ENCODE measurements around the gene SPATA25.
A peak's percentile ranks its signal among the peaks of the same experiment; 100 is the strongest.

The SPATA25 gene

DNA sequence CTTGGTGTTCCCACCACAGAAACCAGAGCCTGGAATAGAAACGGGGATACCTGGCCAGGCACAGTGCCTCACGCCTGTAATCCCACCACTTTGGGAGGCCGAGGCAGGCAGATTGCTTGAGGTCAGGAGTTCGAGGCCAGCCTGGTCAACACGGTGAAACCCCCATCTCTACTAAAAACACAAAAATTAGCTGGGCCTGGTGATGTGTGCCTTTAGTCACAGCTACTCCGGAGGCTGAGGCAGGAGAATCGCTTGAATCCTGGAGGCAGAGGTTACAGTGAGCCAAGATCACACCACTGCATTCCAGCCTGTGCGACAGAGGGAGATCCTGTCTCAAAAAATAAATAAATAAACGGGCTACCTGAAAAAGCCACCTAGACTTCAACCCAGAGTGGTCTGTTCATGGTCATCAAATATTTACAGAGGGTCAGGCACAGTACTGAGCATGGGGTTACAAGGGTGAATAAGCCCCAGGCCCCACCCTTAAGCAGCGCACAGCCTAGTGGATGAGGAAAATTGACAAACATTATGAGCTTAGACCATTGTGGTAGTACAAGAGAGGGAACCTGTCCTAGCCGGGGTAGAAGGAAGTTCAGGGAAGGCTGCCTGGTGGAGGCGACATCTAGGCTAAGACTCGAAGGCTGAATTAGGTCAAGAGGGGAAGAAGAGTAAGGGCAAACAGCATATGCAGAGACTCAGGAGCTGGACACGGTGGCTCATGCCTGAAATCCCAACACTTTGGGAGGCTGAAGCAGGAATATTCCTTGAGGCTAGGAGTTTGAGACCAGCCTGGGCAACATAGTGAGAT, 39.9 kb upstream of the SPATA25 start:
- Histone ChIP-seq H3K4me3 (ENCODE audit: low read length in 2 of 2) (no peak overlapping the region), H3K4me2 (ENCODE audit: insufficient read depth, low read length, poor library complexity, severe bottlenecking) (no peak overlapping the region), H3K27ac (replicated peaks; ENCODE audit: low read length) (no peak overlapping the region), H2BK15ac (ENCODE audit: low read length) (no peak overlapping the region), H2BK120ac (ENCODE audit: low read depth, low read length) (no peak overlapping the region), H2BK12ac (ENCODE audit: low read length) (no peak overlapping the region), H3K14ac (ENCODE audit: low read length) (no peak overlapping the region), H4K91ac (ENCODE audit: low read depth, low read length, poor library complexity) (no peak overlapping the region), H3K79me1 (ENCODE audit: low read depth, low read length) (no peaks in the 10 kb centered on the region), H3K23ac (ENCODE audit: low read depth, low read length, poor library complexity) (no peak overlapping the region), H3K36me3 (replicated peaks in 1 of 2; ENCODE audit: control insufficient read depth in 2 of 2, insufficient read depth in 2 of 2, low read length in 2 of 2) (peaks cover 0 to 4% of the 10 kb centered on the region in 2 donors), H3K9me3 (replicated peaks in 1 of 2; ENCODE audit: control insufficient read depth in 2 of 2, insufficient read depth in 1 of 2, low read depth in 1 of 2, low read length in 2 of 2) (no peaks in the 10 kb centered on the region), H4K8ac (ENCODE audit: low read depth, low read length) (no peak overlapping the region), H2BK5ac (ENCODE audit: low read length) (no peak overlapping the region), H2AK5ac (ENCODE audit: low read depth, low read length) (no peak overlapping the region), H2AFZ (ENCODE audit: low read length) (no peak overlapping the region), H3K4me1 (ENCODE audit: control insufficient read depth in 2 of 2, insufficient read depth in 1 of 2, low read depth in 1 of 2, low read length in 2 of 2) (peaks cover 2 to 9% of the 10 kb centered on the region in 2 donors), H3K27me3 (ENCODE audit: control insufficient read depth in 3 of 3, insufficient read depth in 3 of 3, low read depth in 1 of 3, low read length in 3 of 3) (no peaks in the 10 kb centered on the region), H3K9ac (ENCODE audit: low read depth, low read length, poor library complexity) (no peak overlapping the region), H3K4ac (ENCODE audit: low read length) (no peak overlapping the region), H3K18ac (ENCODE audit: low read length) (no peak overlapping the region)
- no peak for DNase-seq (ENCODE audit: low spot score)
- no CpG with 5 or more reads among the region's 14 CpGs for WGBS, 2 donors (ENCODE audit: extremely low coverage in 2 of 2, insufficient read length in 2 of 2, insufficient replicate concordance in 1 of 2)

DNA sequence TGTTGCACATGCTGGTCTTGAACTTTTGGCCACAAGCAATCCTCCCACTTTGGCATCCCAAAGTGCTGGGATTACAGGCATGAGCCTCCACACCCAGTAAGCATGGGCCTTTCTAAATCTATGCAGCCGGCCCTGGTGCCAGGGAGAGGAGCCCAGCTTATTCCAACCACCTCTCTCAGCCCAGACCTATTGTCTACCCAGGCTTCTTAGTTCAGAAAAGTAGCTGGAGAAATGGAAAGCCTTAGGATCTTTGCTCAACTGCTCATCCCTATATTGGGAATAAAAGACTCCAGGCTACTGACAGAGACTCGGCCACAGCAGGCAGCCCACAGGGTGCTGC, 39.3 kb upstream of the SPATA25 start:
- Histone ChIP-seq H3K79me1 (ENCODE audit: low read depth, low read length) (no peaks in the 10 kb centered on the region), H3K27ac (replicated peaks; ENCODE audit: low read length) (no peak overlapping the region), H3K23ac (ENCODE audit: low read depth, low read length, poor library complexity) (no peak overlapping the region), H3K18ac (ENCODE audit: low read length) (no peak overlapping the region), H3K9me3 (replicated peaks in 1 of 2; ENCODE audit: control insufficient read depth in 2 of 2, insufficient read depth in 1 of 2, low read depth in 1 of 2, low read length in 2 of 2) (no peaks in the 10 kb centered on the region), H3K4me2 (ENCODE audit: insufficient read depth, low read length, poor library complexity, severe bottlenecking) (no peak overlapping the region), H3K14ac (ENCODE audit: low read length) (no peak overlapping the region), H4K91ac (ENCODE audit: low read depth, low read length, poor library complexity) (no peak overlapping the region), H2BK5ac (ENCODE audit: low read length) (no peak overlapping the region), H3K4me3 (ENCODE audit: low read length in 2 of 2) (no peak overlapping the region), H3K9ac (ENCODE audit: low read depth, low read length, poor library complexity) (no peak overlapping the region), H2AFZ (ENCODE audit: low read length) (no peak overlapping the region), H3K4ac (ENCODE audit: low read length) (no peak overlapping the region), H4K8ac (ENCODE audit: low read depth, low read length) (no peak overlapping the region), H3K4me1 (ENCODE audit: control insufficient read depth in 2 of 2, insufficient read depth in 1 of 2, low read depth in 1 of 2, low read length in 2 of 2) (peaks cover 2 to 9% of the 10 kb centered on the region in 2 donors), H3K36me3 (replicated peaks in 1 of 2; ENCODE audit: control insufficient read depth in 2 of 2, insufficient read depth in 2 of 2, low read length in 2 of 2) (no peaks in the 10 kb centered on the region), H2BK120ac (ENCODE audit: low read depth, low read length) (no peak overlapping the region), H2BK15ac (ENCODE audit: low read length) (no peak overlapping the region), H2AK5ac (ENCODE audit: low read depth, low read length) (no peak overlapping the region), H2BK12ac (ENCODE audit: low read length) (no peak overlapping the region), H3K27me3 (ENCODE audit: control insufficient read depth in 3 of 3, insufficient read depth in 3 of 3, low read depth in 1 of 3, low read length in 3 of 3) (no peaks in the 10 kb centered on the region)
- DNase-seq (ENCODE audit: low spot score), result no peak
- no CpG with 5 or more reads among the region's 2 CpGs for WGBS, 2 donors (ENCODE audit: extremely low coverage in 2 of 2, insufficient read length in 2 of 2, insufficient replicate concordance in 1 of 2)

GRCh38 chr20:45925821-45926506, 38.5 kb upstream of the SPATA25 start:
- Histone ChIP-seq H3K4me3 (ENCODE audit: low read length in 2 of 2) (no peak overlapping the region), H3K36me3 (replicated peaks in 1 of 2; ENCODE audit: control insufficient read depth in 2 of 2, insufficient read depth in 2 of 2, low read length in 2 of 2) (no peaks in the 10 kb centered on the region), H2AK5ac (ENCODE audit: low read depth, low read length) (no peak overlapping the region), H3K18ac (ENCODE audit: low read length) (peak overlapping the region; percentile 59), H4K91ac (ENCODE audit: low read depth, low read length, poor library complexity) (no peak overlapping the region), H2BK12ac (ENCODE audit: low read length) (no peak overlapping the region), H3K27me3 (ENCODE audit: control insufficient read depth in 3 of 3, insufficient read depth in 3 of 3, low read depth in 1 of 3, low read length in 3 of 3) (peaks cover 0 to under 1% (median 0%) of the 10 kb centered on the region in 3 experiments), H3K4me2 (ENCODE audit: insufficient read depth, low read length, poor library complexity, severe bottlenecking) (no peak overlapping the region), H3K14ac (ENCODE audit: low read length) (no peak overlapping the region), H2BK120ac (ENCODE audit: low read depth, low read length) (no peak overlapping the region), H3K4ac (ENCODE audit: low read length) (no peak overlapping the region), H3K23ac (ENCODE audit: low read depth, low read length, poor library complexity) (peak overlapping the region; percentile 76), H2AFZ (ENCODE audit: low read length) (peak overlapping the region; percentile 25), H2BK5ac (ENCODE audit: low read length) (no peak overlapping the region), H3K27ac (replicated peaks; ENCODE audit: low read length) (peak overlapping the region; percentile 47), H2BK15ac (ENCODE audit: low read length) (no peak overlapping the region), H3K9me3 (replicated peaks in 1 of 2; ENCODE audit: control insufficient read depth in 2 of 2, insufficient read depth in 1 of 2, low read depth in 1 of 2, low read length in 2 of 2) (no peaks in the 10 kb centered on the region), H3K4me1 (ENCODE audit: control insufficient read depth in 2 of 2, insufficient read depth in 1 of 2, low read depth in 1 of 2, low read length in 2 of 2) (peaks cover 2 to 9% of the 10 kb centered on the region in 2 donors), H3K9ac (ENCODE audit: low read depth, low read length, poor library complexity) (no peak overlapping the region), H3K79me1 (ENCODE audit: low read depth, low read length) (no peaks in the 10 kb centered on the region), H4K8ac (ENCODE audit: low read depth, low read length) (no peak overlapping the region)
- no CpG with 5 or more reads among the region's 9 CpGs for WGBS, 2 donors (ENCODE audit: extremely low coverage in 2 of 2, insufficient read length in 2 of 2, insufficient replicate concordance in 1 of 2)
- no peak for DNase-seq (ENCODE audit: low spot score)

All from neuronal stem cell (in vitro differentiated cells).